HepG2 (cell line): ENCODE results near the gene GPR42. TPM values are rescaled to one million over a fixed set of nuclear protein-coding genes. Genes with fewer than 3 reads are reported as not detected.

Experiments
- BHLHE40 ChIP-seq: IDR thresholded peaks from 2 replicates; pipeline ENCODE4 v1.6.1; 2011; ENCODE audit warnings: low read length, improper control_type of control experiment
- EEA1 ChIP-seq: sonication (generic); formaldehyde crosslinking; IDR thresholded peaks from 2 replicates; pipeline ENCODE4 v1.5.1; 2020; ENCODE audit warnings: mild to moderate bottlenecking, missing genetic modification reagents, borderline replicate concordance
- FOXC1 ChIP-seq: sonication (generic); formaldehyde crosslinking; IDR thresholded peaks from 2 replicates; pipeline ENCODE4 v1.8.0; 2022; ENCODE audit warnings: mild to moderate bottlenecking, missing genetic modification reagents, borderline replicate concordance
- HNF1B ChIP-seq: sonication (generic); formaldehyde crosslinking; IDR thresholded peaks from 2 replicates; pipeline ENCODE4 v1.5.1; 2020; ENCODE audit warnings: mild to moderate bottlenecking, moderate library complexity, missing genetic modification reagents
- HNF4G ChIP-seq, 2 experiments: sonication (generic) in 1 of 2; formaldehyde crosslinking in 1 of 2; IDR thresholded peaks; 2 replicates each; pipeline versions ENCODE4 v1.4.0 to v1.6.1; 2011 to 2020; ENCODE audit warnings: borderline replicate concordance in 2 of 2, low read depth in 2 of 2, mild to moderate bottlenecking in 2 of 2, low read length in 1 of 2, missing genetic modification reagents in 1 of 2, moderate library complexity in 1 of 2
- KLF9 ChIP-seq: IDR thresholded peaks from 2 replicates; pipeline ENCODE4 v1.6.1; 2016; ENCODE audit warnings: low read depth
- PAXIP1 ChIP-seq: sonication (generic); formaldehyde crosslinking; conservative IDR thresholded peaks from 2 replicates; pipeline ENCODE4 v1.4.0; 2020; ENCODE audit warnings: mild to moderate bottlenecking, missing genetic modification reagents, moderate library complexity
- POLR2AphosphoS5 ChIP-seq: IDR thresholded peaks from 2 replicates; pipeline ENCODE4 v1.6.1; 2012; ENCODE audit warnings: low read depth, low read length
- RXRB ChIP-seq: IDR thresholded peaks from 2 replicates; pipeline ENCODE4 v1.6.1; 2016; ENCODE audit warnings: borderline replicate concordance, missing genetic modification reagents, missing compliant biosample characterization
- SNAI1 ChIP-seq: sonication (generic); formaldehyde crosslinking; IDR thresholded peaks from 2 replicates; pipeline ENCODE4 v1.5.0; 2020; ENCODE audit warnings: mild to moderate bottlenecking, missing genetic modification reagents, borderline replicate concordance
- SPEN ChIP-seq: sonication (generic); formaldehyde crosslinking; IDR thresholded peaks from 2 replicates; pipeline ENCODE4 v1.5.1; 2020; ENCODE audit warnings: low read depth, mild to moderate bottlenecking, missing genetic modification reagents
- ZBTB34 ChIP-seq: sonication (generic); formaldehyde crosslinking; IDR thresholded peaks from 2 replicates; pipeline ENCODE4 v1.8.0; 2022; ENCODE audit warnings: mild to moderate bottlenecking, missing genetic modification reagents
- ZNF207 ChIP-seq: fragments of 450-650 bp; IDR thresholded peaks from 2 replicates; pipeline ENCODE4 v1.6.1; 2016; ENCODE audit warnings: antibody characterized with exemption, borderline replicate concordance
- ZNF292 ChIP-seq: sonication (generic); formaldehyde crosslinking; IDR thresholded peaks from 2 replicates; pipeline ENCODE4 v1.8.1; 2022; ENCODE audit warnings: mild to moderate bottlenecking, low read depth, missing genetic modification reagents, borderline replicate concordance
- ZNF317 ChIP-seq: sonication (generic); formaldehyde crosslinking; IDR thresholded peaks from 2 replicates; pipeline ENCODE4 v1.5.0; 2020; ENCODE audit warnings: mild to moderate bottlenecking, missing genetic modification reagents
- ZNF33B ChIP-seq: sonication (generic); formaldehyde crosslinking; IDR thresholded peaks from 2 replicates; pipeline ENCODE4 v1.5.1; 2020; ENCODE audit warnings: mild to moderate bottlenecking, missing genetic modification reagents
- ZNF34 ChIP-seq: sonication (generic); formaldehyde crosslinking; IDR thresholded peaks from 2 replicates; pipeline ENCODE4 v1.4.0; 2020; ENCODE audit warnings: mild to moderate bottlenecking, missing genetic modification reagents, borderline replicate concordance
- ZNF574 ChIP-seq: sonication (generic); formaldehyde crosslinking; IDR thresholded peaks from 2 replicates; pipeline ENCODE4 v1.4.0; 2020; ENCODE audit warnings: missing genetic modification reagents
- ZNF619 ChIP-seq: sonication (generic); formaldehyde crosslinking; IDR thresholded peaks from 2 replicates; pipeline ENCODE4 v1.4.0; 2020; ENCODE audit warnings: mild to moderate bottlenecking, missing genetic modification reagents
- polyA plus RNA-seq, 8 experiments: library from polyadenylated mRNA; depleted of rRNA in 3 of 8; stranded (reverse) in 7 of 8; unstranded in 1 of 8; fragments of >200 nt; fragmentation: Illumina TruSeq in 4 of 8; extraction: Trizol in 4 of 8; gene quantifications; 2 replicates each; pipeline versions ENCODE4 v1.2.1 to v1.2.3, GENCODE V29; 2011 to 2016; ENCODE audit warnings: low read depth in 4 of 8, missing spikeins in 1 of 8, mixed read lengths in 1 of 8; ENCODE audit not compliant: insufficient read depth in 1 of 8
- total RNA-seq, 5 experiments: library from RNA; depleted of rRNA; stranded (reverse); fragments of >200 nt; fragmentation: Illumina TruSeq; extraction: Trizol; gene quantifications; 2 replicates each; pipeline ENCODE4 v1.2.3, GENCODE V29; 2016; ENCODE audit warnings: low read depth in 1 of 5

Gene GPR42
- total and polyA plus RNA-seq, 2 of the 13 experiments (the other 11 are each of a cell fraction or from before 2014, with no cell fraction given) = not detected

GRCh38 chr19:35380450-35381124 lies 9.7 kb downstream of the GPR42 start (continued):
- TF ChIP-seq BHLHE40 (no peak), HNF1B (CRISPR knock-in tag) (peak; percentile 85), HNF4G (IDR thresholded peaks at IDR 0.05; ENCODE audit: borderline replicate concordance, low read depth, low read length) (peak; percentile 53; the same call in 1 of the 2 replicates), HNF4G (CRISPR knock-in tag; IDR thresholded peaks at IDR 0.05; ENCODE audit: borderline replicate concordance, low read depth) (no peak; the same call in 1 of the 2 replicates), KLF9 (no peak), ZBTB34 (CRISPR knock-in tag) (no peak), ZNF574 (CRISPR knock-in tag) (peak; percentile 40; the same call in 1 of the 2 replicates), POLR2AphosphoS5 (no peak; the same call in 1 of the 2 replicates), ZNF292 (CRISPR knock-in tag) (peak; percentile 91; the same call in 1 of the 2 replicates), RXRB (peak; percentile 85), EEA1 (0 out of 2 replicates have a peak, but pooled peaks have one; percentile 49), FOXC1 (CRISPR knock-in tag) (no peak), ZNF34 (CRISPR knock-in tag) (no peak), SNAI1 (CRISPR knock-in tag) (no peak), ZNF317 (CRISPR knock-in tag) (peak; percentile 22; the same call in 1 of the 2 replicates), SPEN (peak; percentile 19; the same call in 1 of the 2 replicates), ZNF619 (no peak), PAXIP1 (CRISPR knock-in tag) (peak; percentile 87), ZNF33B (CRISPR knock-in tag) (no peak), ZNF207 (no peak)
